ENCODE measurements around the gene GTF3A. TPM values are rescaled to one million over a fixed set of nuclear protein-coding genes. Genes with fewer than 3 reads are reported as not detected.

GTF3A gene
- total RNA-seq, 1 experiment from 2014 or later, result 159 TPM

GRCh38 chr13:27406178-27406939 lies 18.1 kb upstream of the GTF3A start:
- ChIA-PET CTCF (interaction anchor here (0.5 to 3.9 kb wide), 5 partner anchors 32 to 421 kb away, joined by 3 to 26 read pairs (median 4); no protein-coding TSS in a partner anchor), POLR2A (interaction anchor here (2.5 kb wide), 1 partner anchor 420 kb away, joined by 6 read pairs; no protein-coding TSS in a partner anchor)
- peak; percentile 45 for TF ChIP-seq CTCF (IDR thresholded peaks at IDR 0.05; ENCODE audit: unreplicated experiment)
- no peak overlapping the region for H3K27ac Mint-ChIP-seq (ENCODE audit: low read depth, unreplicated experiment)
- no peaks in the 10 kb centered on the region for H3K9me3 Mint-ChIP-seq (ENCODE audit: unreplicated experiment)
- H3K36me3 Mint-ChIP-seq (ENCODE audit: insufficient read depth, unreplicated experiment), result no peaks in the 10 kb centered on the region
- no peaks in the 10 kb centered on the region for H3K4me1 Mint-ChIP-seq (ENCODE audit: insufficient read depth, unreplicated experiment)
- H3K27me3 Mint-ChIP-seq (ENCODE audit: insufficient read depth, unreplicated experiment), result peaks cover 45% of the 10 kb centered on the region
- DNase-seq (ENCODE audit: unreplicated experiment), result peak; percentile 55
- intact Hi-C loops (cut with micrococcal nuclease), result loop anchor here (1.0 kb wide), 2 partner anchors 20 to 420 kb away; no protein-coding TSS in a partner anchor
- no TSS peak for BruUV-seq (replicated peaks)
- no peak overlapping the region for H3K4me3 Mint-ChIP-seq (ENCODE audit: unreplicated experiment)

- H3K4me1 Mint-ChIP-seq (ENCODE audit: insufficient read depth, unreplicated experiment), result no peaks in the 10 kb centered on the region
- no peak overlapping the region for H3K27ac Mint-ChIP-seq (ENCODE audit: low read depth, unreplicated experiment)
- DNase-seq (ENCODE audit: unreplicated experiment), result no peak
- peaks cover 59% of the 10 kb centered on the region for H3K27me3 Mint-ChIP-seq (ENCODE audit: insufficient read depth, unreplicated experiment)
- ChIA-PET POLR2A (no interaction called here), CTCF (no interaction called here)
- intact Hi-C loops (cut with micrococcal nuclease), result no loop called here
- no peak for TF ChIP-seq CTCF (IDR thresholded peaks at IDR 0.05; ENCODE audit: unreplicated experiment)
- BruUV-seq (replicated peaks), result no TSS peak
- no peak overlapping the region for H3K4me3 Mint-ChIP-seq (ENCODE audit: unreplicated experiment)
- no peaks in the 10 kb centered on the region for H3K9me3 Mint-ChIP-seq (ENCODE audit: unreplicated experiment)
- H3K36me3 Mint-ChIP-seq (ENCODE audit: insufficient read depth, unreplicated experiment), result no peaks in the 10 kb centered on the region
These were observed 16.3 kb upstream of the GTF3A start for GRCh38 chr13:27408074-27408473.

DNA sequence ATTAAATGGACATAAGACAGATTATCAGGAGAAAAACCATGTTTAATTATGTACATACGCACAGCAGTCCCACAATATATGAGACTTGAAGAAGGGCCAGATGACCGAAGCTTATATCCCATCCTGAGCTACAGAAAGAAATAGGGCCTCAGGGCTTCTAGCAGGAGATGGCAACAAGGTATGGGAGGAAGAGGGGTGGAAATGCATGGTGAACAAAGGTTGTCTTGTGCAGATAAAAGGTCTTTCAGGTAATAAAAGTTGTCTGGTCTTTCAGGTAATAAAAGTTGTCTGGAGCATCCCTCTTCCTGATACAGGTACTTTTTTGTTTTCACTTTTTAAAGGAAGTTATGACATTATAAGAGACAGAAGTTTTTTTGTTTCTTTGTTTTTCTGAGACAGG lies 15.4 kb upstream of the GTF3A start:
- TF ChIP-seq CTCF (IDR thresholded peaks at IDR 0.05; ENCODE audit: unreplicated experiment), result no peak
- ChIA-PET CTCF (interaction anchor here (1.3 to 2.5 kb wide), 2 partner anchors 47 to 417 kb away, joined by 3 to 17 read pairs; no protein-coding TSS in a partner anchor), POLR2A (interaction anchor here (0.7 to 2.0 kb wide), 2 partner anchors 10 to 390 kb away, joined by 3 to 4 read pairs; no protein-coding TSS in a partner anchor)
- Mint-ChIP-seq H3K27me3 (ENCODE audit: insufficient read depth, unreplicated experiment) (peaks cover 64% of the 10 kb centered on the region), H3K9me3 (ENCODE audit: unreplicated experiment) (no peaks in the 10 kb centered on the region), H3K27ac (ENCODE audit: low read depth, unreplicated experiment) (no peak overlapping the region), H3K4me1 (ENCODE audit: insufficient read depth, unreplicated experiment) (no peaks in the 10 kb centered on the region), H3K36me3 (ENCODE audit: insufficient read depth, unreplicated experiment) (no peaks in the 10 kb centered on the region), H3K4me3 (ENCODE audit: unreplicated experiment) (no peak overlapping the region)
- intact Hi-C loops (cut with micrococcal nuclease), result no loop called here
- no peak for DNase-seq (ENCODE audit: unreplicated experiment)
- no TSS peak for BruUV-seq (replicated peaks)

GRCh38 chr13:27411341-27411740 lies 13.1 kb upstream of the GTF3A start:
- H3K27me3 Mint-ChIP-seq (ENCODE audit: insufficient read depth, unreplicated experiment), result peaks cover 87% of the 10 kb centered on the region
- no peak overlapping the region for H3K4me3 Mint-ChIP-seq (ENCODE audit: unreplicated experiment)
- H3K27ac Mint-ChIP-seq (ENCODE audit: low read depth, unreplicated experiment), result no peak overlapping the region
- no peak for DNase-seq (ENCODE audit: unreplicated experiment)
- H3K4me1 Mint-ChIP-seq (ENCODE audit: insufficient read depth, unreplicated experiment), result no peaks in the 10 kb centered on the region
- H3K9me3 Mint-ChIP-seq (ENCODE audit: unreplicated experiment), result no peaks in the 10 kb centered on the region
- POLR2A ChIA-PET, result interaction anchor here (3.4 kb wide), 1 partner anchor 14 kb away, joined by 20 read pairs; the partner anchor contains the start of gene GTF3A
- CTCF ChIA-PET, result interaction anchor here (0.9 kb wide), 1 partner anchor 32 kb away, joined by 3 read pairs; no protein-coding TSS in a partner anchor
- no TSS peak for BruUV-seq (replicated peaks)
- intact Hi-C loops (cut with micrococcal nuclease), result no loop called here
- H3K36me3 Mint-ChIP-seq (ENCODE audit: insufficient read depth, unreplicated experiment), result no peaks in the 10 kb centered on the region
- no peak for TF ChIP-seq CTCF (IDR thresholded peaks at IDR 0.05; ENCODE audit: unreplicated experiment)
